ENCODE measurements around the gene PSMB7. TPM values are rescaled to one million over a fixed set of nuclear protein-coding genes. Genes with fewer than 3 reads are reported as not detected.

The PSMB7 gene
- total RNA-seq, 1 experiment from 2014 or later: 187 TPM

GRCh38 chr9:124429530-124429867 lies 14.3 kb upstream of the PSMB7 start:
- POLR2A ChIA-PET: no interaction called here
- ATAC-seq (no peak), DNase-seq (ENCODE audit: low spot score) (no peak)
- Mint-ChIP-seq H3K27ac (no peak overlapping the region), H3K9me3 (no peaks in the 10 kb centered on the region), H3K36me3 (no peaks in the 10 kb centered on the region), H3K4me1 (no peaks in the 10 kb centered on the region), H3K4me3 (no peak overlapping the region), H3K27me3 (ENCODE audit: low read depth) (no peaks in the 10 kb centered on the region; the same call in 1 of the 2 replicates)
- TF ChIP-seq ATF2 (CRISPR knock-in tag; IDR thresholded peaks at IDR 0.05; ENCODE audit: borderline replicate concordance, low read depth): no peak
- no peak for TF ChIP-seq IRF1 (CRISPR knock-in tag; IDR thresholded peaks at IDR 0.05)
- TF ChIP-seq NR1H2 (CRISPR knock-in tag; IDR thresholded peaks at IDR 0.05): no peak
- CTCF ChIA-PET: interaction anchor here (1.5 to 1.8 kb wide), 2 partner anchors 10 to 282 kb away, joined by 3 to 9 read pairs; no protein-coding TSS in a partner anchor

- H3K9me3 Mint-ChIP-seq: no peaks in the 10 kb centered on the region
- POLR2A ChIA-PET: no interaction called here
- peaks cover 2% of the 10 kb centered on the region for H3K27me3 Mint-ChIP-seq (ENCODE audit: low read depth)
- TF ChIP-seq CBFB (CRISPR knock-in tag; IDR thresholded peaks at IDR 0.05; ENCODE audit: low read depth) (no peak), USF2 (CRISPR knock-in tag; IDR thresholded peaks at IDR 0.05) (no peak), NFATC4 (CRISPR knock-in tag; IDR thresholded peaks at IDR 0.05) (no peak)
- CTCF ChIA-PET: interaction anchor here (1.5 to 1.8 kb wide), 2 partner anchors 10 to 283 kb away, joined by 3 to 9 read pairs; no protein-coding TSS in a partner anchor
- ATAC-seq (no peak), DNase-seq (ENCODE audit: low spot score) (no peak)
- no peaks in the 10 kb centered on the region for H3K36me3 Mint-ChIP-seq
- no peak overlapping the region for H3K4me3 Mint-ChIP-seq
- H3K4me1 Mint-ChIP-seq: no peaks in the 10 kb centered on the region
- no peak overlapping the region for H3K27ac Mint-ChIP-seq
Measured at GRCh38 chr9:124428751-124429529, 13.7 kb upstream of the PSMB7 start.

GRCh38 chr9:124427281-124427680 lies 12.0 kb upstream of the PSMB7 start:
- ChIA-PET CTCF (interaction anchor here (0.7 to 1.0 kb wide), 2 partner anchors 8 to 35 kb away, joined by 3 read pairs; no protein-coding TSS in a partner anchor), POLR2A (no interaction called here)
- no peak overlapping the region for H3K4me3 Mint-ChIP-seq
- H3K27ac Mint-ChIP-seq: no peak overlapping the region
- no peak for ATAC-seq
- no peaks in the 10 kb centered on the region for H3K36me3 Mint-ChIP-seq
- DNase-seq (ENCODE audit: low spot score): no peak
- no peaks in the 10 kb centered on the region for H3K9me3 Mint-ChIP-seq
- H3K27me3 Mint-ChIP-seq (ENCODE audit: low read depth): peaks cover 9% of the 10 kb centered on the region
- no peaks in the 10 kb centered on the region for H3K4me1 Mint-ChIP-seq
- TF ChIP-seq STAT6 (CRISPR knock-in tag; conservative IDR thresholded peaks at IDR 0.05; ENCODE audit: low read depth) (no peak), RELA (CRISPR knock-in tag; IDR thresholded peaks at IDR 0.05; ENCODE audit: borderline replicate concordance) (no peak), FOXJ3 (CRISPR knock-in tag; IDR thresholded peaks at IDR 0.05; ENCODE audit: borderline replicate concordance) (no peak), MLX (CRISPR knock-in tag; IDR thresholded peaks at IDR 0.05) (no peak), ZNF532 (CRISPR knock-in tag; IDR thresholded peaks at IDR 0.05; ENCODE audit: borderline replicate concordance) (no peak), KAT7 (CRISPR knock-in tag; IDR thresholded peaks at IDR 0.05; ENCODE audit: borderline replicate concordance) (no peak), NFATC4 (CRISPR knock-in tag; IDR thresholded peaks at IDR 0.05) (no peak), ESRRA (CRISPR knock-in tag; IDR thresholded peaks at IDR 0.05; ENCODE audit: borderline replicate concordance) (no peak), MXD4 (CRISPR knock-in tag; IDR thresholded peaks at IDR 0.05; ENCODE audit: borderline replicate concordance) (no peak), CDX4 (CRISPR knock-in tag; IDR thresholded peaks at IDR 0.05; ENCODE audit: borderline replicate concordance) (no peak), GTF2I (CRISPR knock-in tag; conservative IDR thresholded peaks at IDR 0.05) (no peak)

All from WTC11 (cell line).